GM19240 (cell line): Measurements from ENCODE around the gene FGD5.
A peak's percentile ranks its signal among the peaks of the same experiment; 100 is the strongest.

Experiments
- DNase-seq: peaks from one replicate; pipeline ENCODE4 v3.0.0; 2011; ENCODE audit warnings: low spot score; ENCODE audit not compliant: insufficient read length

The FGD5 gene

GRCh38 chr3:14818804-14819500, at the start of gene FGD5:
FGD5 (plus strand) TSS chr3:14818962; CDS start chr3:14819072, 110 bp downstream.
- DNase-seq, result no peak

- DNase-seq, result no peak
Measured at GRCh38 chr3:14769544-14770325, 49.0 kb upstream of the FGD5 start.

DNA sequence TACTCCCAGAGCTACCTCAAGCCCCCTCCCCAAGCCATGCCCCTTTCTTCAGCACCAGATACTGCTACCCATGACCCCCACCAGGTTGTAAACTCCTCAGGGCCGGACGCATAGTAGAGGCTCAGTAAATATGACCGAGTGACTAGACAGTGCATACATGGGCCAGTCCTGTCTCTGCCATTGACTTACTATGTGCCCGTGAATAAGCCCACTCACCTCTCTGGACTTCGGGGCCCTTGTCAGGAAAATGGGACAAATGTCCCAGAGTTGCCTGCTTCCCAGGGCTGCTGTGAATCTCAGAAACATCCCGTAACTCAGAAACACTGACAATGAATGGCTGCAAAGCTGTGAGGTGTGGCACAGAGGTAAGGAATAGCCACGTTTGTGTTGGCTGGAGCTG, 48.2 kb upstream of the FGD5 start:
- no peak for DNase-seq

- no peak for DNase-seq
Measured at GRCh38 chr3:14771593-14772497, 46.9 kb upstream of the FGD5 start.

DNA sequence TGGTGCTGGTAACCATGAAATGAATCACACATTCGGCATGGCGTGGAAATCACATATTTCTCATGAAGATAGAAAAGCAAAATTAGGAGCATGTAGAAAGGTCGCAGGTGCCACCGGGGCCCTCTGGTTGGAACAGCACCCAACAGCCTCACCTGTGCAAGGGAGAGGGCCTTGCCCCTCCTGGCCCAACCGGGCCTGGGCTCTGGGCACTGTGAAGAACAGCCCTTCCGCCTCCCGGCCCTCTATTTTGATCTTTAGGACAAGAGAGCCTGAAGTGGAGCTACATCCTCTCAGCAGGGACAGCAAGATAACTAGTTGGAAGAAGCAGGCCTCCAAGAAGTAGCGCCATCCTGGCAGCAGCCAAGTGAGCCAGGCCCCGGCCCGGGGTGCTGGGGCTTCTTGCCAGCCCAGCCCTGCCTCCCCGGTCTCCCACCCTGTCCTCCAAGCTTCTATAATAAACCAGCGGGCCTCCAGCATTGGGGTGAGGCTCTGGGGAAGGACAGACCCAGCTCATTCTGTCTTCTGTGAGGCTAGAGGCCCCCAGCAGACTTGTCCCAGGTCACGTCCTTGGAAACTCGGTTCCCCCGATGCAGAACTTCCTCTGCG, 46.1 kb upstream of the FGD5 start:
- no peak for DNase-seq

GRCh38 chr3:14773281-14773680, 45.5 kb upstream of the FGD5 start:
- DNase-seq, result no peak

GRCh38 chr3:14773691-14774128, 45.1 kb upstream of the FGD5 start:
- no peak for DNase-seq

DNA sequence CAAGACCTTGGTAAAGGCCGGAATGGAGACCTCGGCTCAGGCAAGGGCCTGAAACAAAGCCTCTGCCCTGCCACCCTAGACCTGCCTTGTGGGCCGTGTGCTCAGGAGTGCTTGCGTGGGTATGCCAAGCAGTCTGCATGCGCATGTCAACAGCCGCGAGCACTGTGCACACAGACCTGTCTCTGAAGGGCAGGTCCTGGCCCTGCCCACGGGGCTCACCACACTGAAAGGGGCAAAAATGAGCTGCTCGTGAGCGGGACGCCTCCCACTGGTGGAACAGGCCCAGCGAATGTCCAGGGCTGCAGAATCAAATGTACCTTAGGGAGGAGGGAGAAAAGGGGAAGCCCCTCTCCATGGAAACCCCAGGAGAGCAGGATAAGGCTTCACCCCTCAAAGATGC, 44.3 kb upstream of the FGD5 start:
- no peak for DNase-seq

- no peak for DNase-seq
Measured at GRCh38 chr3:14775011-14775410, 43.8 kb upstream of the FGD5 start.

DNA sequence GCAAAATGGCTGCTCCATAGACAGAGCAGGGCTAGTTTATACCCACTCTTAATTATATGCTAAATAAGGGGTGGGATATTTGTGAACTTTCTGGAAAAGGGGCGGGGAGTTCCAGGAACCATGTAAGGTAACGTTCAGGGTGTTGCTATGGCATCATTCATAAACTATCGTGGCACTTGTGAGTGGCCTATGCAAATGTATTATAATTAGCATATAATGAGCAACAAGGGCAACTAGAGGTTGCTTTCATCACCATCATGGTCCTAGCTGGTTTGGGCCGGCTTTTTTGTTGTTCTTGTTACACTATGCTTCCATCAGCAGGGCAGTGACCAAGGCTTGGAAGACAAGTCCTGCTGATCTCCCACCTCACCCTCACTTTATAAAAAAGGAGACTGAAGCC, 43.2 kb upstream of the FGD5 start:
- DNase-seq, result no peak

- DNase-seq, result no peak
Measured at GRCh38 chr3:14779069-14779685, 39.6 kb upstream of the FGD5 start.

DNA sequence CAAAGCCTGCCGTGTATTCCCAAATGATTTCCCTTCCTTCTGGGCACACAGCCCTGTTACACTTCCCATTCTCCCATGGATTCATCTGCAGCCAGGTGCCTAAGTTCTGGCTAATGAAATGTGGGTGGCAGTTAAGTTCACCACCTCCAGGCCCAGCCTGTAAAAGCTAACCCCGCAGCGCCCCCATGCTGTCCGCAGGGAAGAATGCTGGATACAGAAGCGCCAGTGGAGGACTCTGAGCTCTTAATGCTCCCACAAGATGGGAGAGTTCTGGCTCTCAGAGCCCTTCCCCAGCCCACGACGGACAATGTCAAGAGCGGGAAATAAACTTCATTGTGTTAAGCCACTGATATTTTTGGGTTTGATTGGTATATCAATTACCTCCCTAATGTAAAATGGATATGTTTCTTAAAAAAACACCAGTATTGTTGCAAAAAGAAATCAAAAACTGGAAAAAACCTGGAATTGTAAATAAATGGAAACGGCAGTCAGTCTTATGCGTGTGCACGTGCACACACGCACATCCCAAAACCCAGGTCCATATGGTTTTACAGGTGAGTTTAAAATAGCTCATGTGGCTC, 37.7 kb upstream of the FGD5 start:
- DNase-seq, result peak; percentile 77

DNA sequence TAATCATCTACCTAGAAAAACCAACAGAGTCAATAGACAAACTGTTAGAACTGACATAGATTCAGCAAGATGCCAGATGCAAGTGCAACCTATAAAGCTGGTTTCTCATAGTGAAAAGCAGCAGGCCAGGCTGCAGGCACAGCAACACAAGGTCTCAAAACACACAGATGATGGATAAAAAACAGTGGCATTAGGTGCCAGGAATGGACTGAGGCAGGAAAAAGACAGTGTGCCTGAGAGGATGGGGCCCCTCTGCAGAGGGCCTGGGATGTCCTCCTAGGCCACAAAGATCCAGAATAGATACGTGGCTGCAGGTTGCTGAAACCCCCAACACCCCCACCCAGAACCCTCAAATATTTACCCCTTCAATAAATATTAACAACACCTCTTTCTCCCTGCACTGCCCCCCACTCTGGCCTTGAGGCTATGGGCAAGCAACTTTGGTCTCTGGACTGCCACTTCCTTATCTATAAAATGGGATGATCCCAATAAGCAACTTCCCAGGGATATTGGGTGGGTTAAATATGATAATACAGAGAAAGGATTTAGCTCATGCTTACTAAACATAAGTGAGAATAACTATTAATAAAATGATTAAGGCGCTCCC, 35.2 kb upstream of the FGD5 start:
- DNase-seq, result no peak

DNA sequence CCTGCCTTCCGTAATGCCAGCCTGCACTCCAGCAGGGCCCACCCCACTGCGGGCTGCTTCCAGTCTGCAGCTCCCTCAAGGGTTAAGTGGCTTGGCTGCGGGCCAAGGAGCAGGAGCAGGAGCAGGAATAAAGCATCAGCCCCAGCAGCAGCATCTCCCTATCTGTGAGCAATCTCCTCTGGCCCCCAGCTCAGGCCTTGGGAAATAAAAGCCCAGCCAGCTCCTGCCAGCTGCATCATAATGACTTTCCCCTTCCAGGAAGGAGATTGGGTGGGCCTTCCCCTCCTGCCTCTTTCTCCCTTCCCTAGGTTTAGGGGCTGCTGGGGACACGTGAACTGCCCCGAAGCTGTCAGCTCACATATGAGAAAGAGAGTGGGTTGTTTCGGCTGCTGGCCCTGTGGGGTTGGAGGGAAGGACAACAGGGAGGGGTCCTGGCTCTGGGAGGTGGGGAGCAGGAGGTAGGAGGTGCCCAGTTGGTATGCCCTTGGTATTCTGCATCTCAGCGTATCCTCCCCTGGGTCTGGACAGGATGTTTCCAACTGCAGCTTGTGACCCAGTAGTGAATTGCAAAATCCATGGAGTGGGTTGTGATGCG, 34.6 kb upstream of the FGD5 start:
- DNase-seq, result no peak

DNA sequence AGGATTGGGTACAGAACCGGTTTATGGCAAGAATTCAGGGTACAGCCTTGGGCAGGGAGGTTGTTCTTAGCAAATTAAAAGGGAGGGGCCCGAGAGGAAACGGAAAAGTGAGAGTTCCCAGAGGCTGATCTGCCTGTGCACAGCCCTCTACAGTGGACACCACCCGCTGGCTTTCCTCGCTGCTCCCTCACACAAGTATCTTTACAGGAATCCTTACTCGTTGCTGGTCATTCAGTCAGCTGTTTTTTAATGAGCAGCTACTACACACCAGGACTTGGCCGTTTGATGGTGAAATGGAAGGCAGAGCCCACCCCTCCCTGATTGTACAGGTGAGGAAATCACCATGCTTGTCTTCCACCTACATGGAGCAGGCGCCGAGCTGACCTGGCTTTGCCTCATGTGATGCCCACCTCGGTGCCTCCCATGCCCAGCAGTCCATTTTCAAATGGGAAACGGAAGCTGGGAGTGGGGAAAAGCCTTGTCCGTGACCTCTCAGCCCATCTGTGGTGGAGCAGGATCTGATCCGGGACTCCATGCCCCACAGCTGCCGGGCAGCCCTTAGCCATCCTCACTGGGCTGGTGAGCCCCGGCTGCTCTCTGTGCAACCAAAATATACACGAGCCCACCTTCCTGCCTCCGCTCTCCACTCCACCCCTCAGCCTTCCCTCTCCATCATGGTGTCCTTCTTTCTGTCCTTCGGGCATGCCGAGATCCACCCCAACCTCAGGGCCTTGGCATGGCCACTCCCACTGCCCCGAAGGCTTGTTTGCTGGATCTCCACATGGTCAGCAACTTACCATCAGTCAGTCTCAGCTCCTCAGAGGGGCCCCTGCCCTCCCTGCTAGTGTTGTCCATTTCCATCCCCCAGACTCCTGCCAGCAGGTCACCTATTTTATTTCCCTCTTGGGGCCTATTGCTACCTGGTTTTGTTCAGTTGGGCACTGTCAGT, 33.3 kb upstream of the FGD5 start:
- no peak for DNase-seq

- no peak for DNase-seq
Measured at GRCh38 chr3:14786369-14786768, 32.4 kb upstream of the FGD5 start.

- DNase-seq, result no peak
Measured at GRCh38 chr3:14787630-14788029, 31.1 kb upstream of the FGD5 start.

GRCh38 chr3:14788644-14789043, 30.1 kb upstream of the FGD5 start:
- no peak for DNase-seq

GRCh38 chr3:14789221-14789620, 29.5 kb upstream of the FGD5 start:
- DNase-seq, result no peak
